Upper lobe of left lung (tissue), 4 donors: ENCODE data around the gene OGFOD1.

Source experiments
- POLR2A ChIP-seq, 4 donors: fragments of 450-650 bp; IDR thresholded peaks; one replicate each; pipeline ENCODE4 v1.5.1; 2016 to 2017; ENCODE audit warnings: antibody characterized with exemption in 4 of 4, mild to moderate bottlenecking in 2 of 4
- POLR2AphosphoS5 ChIP-seq, 2 donors: sonication (generic); formaldehyde crosslinking; IDR thresholded peaks; one replicate each; pipeline ENCODE4 v1.5.1; 2017; ENCODE audit warnings: antibody characterized with exemption in 2 of 2
- TF ChIP-seq, protein P1 (sequence below), 6 experiments: fragments of 450-650 bp in 4 of 6; fragments of 200-600 bp in 2 of 6; sonication (generic) in 2 of 6; IDR thresholded peaks; one replicate each; pipeline ENCODE4 v1.5.1; 2016 to 2019; ENCODE audit warnings: antibody characterized with exemption in 6 of 6

DNA sequence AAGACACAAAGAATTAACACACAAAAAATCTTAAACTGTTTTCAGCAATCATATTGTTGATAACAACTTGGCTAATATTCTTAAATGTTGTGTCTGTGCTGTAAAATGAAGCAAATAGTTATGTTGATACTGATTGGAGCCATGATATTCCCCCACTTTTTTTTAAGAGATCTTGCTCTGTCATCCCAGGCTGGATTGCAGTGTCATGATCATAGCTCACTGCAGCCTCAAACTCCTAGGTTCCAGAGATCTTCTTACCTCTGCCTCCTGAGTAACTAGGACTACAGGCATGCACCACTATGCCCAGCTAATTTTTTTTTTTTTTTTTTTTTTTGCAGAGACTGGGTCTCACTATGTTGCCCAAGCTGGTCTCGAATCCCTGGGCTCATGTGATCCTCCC lies 42.5 kb downstream of the OGFOD1 start:
- TF ChIP-seq POLR2AphosphoS5 (IDR thresholded peaks at IDR 0.05) (no peak), POLR2A (IDR thresholded peaks at IDR 0.05) (no peak)
- TF ChIP-seq, protein P1, sequence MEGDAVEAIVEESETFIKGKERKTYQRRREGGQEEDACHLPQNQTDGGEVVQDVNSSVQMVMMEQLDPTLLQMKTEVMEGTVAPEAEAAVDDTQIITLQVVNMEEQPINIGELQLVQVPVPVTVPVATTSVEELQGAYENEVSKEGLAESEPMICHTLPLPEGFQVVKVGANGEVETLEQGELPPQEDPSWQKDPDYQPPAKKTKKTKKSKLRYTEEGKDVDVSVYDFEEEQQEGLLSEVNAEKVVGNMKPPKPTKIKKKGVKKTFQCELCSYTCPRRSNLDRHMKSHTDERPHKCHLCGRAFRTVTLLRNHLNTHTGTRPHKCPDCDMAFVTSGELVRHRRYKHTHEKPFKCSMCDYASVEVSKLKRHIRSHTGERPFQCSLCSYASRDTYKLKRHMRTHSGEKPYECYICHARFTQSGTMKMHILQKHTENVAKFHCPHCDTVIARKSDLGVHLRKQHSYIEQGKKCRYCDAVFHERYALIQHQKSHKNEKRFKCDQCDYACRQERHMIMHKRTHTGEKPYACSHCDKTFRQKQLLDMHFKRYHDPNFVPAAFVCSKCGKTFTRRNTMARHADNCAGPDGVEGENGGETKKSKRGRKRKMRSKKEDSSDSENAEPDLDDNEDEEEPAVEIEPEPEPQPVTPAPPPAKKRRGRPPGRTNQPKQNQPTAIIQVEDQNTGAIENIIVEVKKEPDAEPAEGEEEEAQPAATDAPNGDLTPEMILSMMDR (IDR thresholded peaks at IDR 0.05): no peak
